ENCODE results near the gene RCAN1.
A peak's percentile ranks its signal among the peaks of the same experiment; 100 is the strongest.

The RCAN1 gene

DNA sequence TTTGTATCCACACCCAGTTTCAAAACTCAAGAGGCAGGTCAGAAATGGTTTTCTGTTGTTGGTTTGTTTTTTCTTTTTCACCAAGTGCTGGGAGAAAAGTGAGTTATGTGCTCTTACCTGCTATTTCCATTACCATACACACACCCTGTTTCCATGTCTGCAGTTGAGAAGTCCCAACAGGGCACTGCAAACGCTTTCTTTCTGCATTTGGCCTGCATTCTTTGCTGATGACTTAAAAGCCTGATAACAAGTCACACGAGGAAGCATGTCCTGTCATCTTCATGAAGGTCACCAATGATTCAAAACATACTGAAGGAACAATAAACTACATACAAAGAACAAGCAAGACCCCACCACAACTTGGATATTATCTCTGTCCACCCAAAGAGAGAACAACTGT, 78.1 kb downstream of the RCAN1 start:
- no peak for DNase-seq

DNA sequence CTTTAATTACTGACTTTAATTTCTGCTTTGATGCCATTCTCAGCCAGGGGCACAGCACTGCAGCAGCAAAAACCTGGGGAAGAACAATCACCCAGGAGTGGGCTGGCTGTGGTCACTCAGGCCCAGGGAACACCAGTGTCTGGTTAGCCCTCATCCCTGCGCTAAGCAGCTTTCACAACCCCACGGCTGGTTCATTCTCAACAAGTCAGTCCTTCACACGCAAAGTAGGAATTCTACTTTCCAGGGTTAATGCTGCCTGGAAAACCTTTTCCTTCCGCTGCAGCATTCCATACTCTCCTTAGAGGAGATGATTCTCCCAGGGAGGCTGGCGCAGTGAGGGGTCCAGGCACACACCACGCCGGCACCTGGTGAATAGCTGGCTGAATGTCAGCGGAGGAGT, 78.6 kb downstream of the RCAN1 start:
- no peak for DNase-seq

DNA sequence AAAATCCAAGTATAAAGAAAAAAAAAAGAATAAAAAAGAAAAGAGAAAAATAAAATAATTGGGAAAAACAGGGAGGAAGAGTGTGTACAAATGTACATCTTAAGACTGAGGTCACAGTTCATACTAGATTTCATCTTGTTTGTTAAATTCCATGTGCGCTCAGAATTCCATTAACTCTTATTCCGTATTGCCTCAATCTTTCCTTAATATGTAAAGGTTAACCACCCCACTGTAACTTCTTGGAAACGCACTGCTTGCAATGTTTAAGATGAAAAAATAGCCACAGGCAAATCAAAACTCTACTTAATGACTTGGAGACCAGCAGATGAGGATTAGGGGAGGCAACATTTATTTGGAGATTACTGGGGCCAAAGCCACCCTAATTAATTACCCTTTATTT, 79.0 kb downstream of the RCAN1 start:
- DNase-seq: no peak

DNA sequence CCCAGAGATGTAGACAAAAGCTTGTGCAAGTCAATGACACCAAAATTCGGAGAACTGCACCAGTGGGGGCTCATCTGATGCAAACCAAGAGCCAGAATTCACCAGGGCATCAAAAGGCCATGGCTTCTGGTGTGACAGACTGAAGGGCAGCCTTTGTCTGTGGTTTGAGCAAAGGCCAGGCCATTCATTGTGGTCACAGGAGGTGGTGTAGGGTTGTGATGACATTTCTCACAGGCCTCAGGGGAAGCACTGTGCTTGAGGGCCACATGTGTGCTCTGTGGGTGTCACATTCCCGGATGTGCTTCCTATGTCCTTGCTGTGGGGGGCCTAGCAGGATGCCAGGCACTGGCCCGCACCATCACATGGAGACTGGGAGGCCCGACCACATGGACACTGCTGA, 80.4 kb downstream of the RCAN1 start:
- DNase-seq: peak; percentile 46 to 69

DNA sequence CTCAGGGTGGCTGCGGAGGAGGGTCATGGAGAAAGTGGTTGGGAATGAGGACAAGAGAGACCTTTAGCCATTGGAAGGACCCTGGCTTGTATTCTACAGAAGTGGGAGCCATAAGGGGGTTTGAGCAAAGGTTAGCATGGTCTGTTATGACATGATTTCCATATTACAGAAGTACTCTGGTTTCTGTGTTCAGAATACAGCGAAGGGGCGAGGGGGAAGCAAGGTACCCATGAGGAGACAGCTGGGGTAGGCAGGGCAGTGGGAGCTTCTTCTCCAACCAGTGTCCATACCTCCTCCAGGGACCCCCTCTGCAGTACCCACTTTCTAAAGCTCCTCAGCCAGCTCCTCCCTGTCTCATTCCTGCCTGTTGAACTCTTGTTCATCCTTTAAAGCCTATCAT, 81.0 kb downstream of the RCAN1 start:
- DNase-seq: no peak

DNA sequence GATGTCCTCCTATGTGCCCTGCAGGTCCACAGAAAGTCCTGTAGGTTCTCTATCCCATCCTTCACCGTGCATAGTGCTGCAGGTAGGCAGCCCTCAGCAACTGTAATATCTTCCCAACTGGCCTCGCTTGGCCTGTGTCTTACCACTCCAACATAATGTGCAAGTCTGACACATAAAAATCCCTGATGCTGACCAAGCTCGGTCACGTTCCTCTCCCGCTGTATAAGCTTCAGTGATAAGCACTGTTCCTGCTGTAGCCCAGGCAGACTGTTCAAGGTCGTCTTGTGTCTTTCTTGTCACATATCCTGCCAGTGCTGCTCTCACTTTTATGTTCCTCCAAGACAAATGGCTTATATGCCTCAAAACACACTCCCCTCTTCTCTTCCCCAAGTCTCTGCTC, 83.5 kb downstream of the RCAN1 start:
- no peak for DNase-seq

DNA sequence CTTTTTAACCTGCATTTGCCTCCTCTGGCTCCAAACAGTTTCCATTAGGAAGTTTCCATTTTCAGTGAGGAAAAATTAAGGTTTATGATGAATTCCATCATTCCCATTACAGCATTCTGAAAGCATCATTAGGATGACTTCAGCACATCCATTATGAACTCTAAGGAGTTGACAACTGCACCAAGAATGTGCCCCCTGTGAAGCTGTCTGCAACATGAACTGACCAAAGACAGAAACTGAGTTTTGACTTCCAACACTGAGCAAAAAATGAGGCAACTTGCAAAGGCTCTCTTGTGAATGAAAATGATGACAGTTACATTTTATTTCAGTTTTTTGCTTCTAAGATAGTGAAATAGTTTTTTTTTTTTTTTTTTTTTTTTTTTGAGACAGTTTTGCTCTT, 84.7 kb downstream of the RCAN1 start:
- DNase-seq: no peak

DNA sequence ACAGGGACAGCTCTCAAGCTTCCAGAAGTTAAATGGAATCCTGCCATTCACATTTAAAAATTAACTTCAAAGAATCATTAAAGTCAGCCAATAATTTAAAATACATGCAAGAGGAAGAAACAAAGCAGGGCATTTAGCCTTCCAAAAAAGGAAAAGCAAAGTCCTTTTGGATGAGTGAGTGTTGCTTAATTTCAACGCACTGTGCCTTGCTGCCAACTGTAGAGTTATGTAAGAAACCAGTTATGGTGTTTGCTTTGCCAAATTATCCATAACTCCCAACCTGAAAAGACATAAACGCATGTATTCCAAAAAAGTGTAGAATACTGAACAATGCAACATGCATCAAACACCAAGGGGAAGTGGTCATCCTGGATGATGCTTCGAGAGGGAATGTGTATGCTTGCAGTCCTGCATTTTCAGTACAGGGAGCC, 86.8 kb downstream of the RCAN1 start:
- peak in 1 of 2 donors; percentile 5 for DNase-seq

DNA sequence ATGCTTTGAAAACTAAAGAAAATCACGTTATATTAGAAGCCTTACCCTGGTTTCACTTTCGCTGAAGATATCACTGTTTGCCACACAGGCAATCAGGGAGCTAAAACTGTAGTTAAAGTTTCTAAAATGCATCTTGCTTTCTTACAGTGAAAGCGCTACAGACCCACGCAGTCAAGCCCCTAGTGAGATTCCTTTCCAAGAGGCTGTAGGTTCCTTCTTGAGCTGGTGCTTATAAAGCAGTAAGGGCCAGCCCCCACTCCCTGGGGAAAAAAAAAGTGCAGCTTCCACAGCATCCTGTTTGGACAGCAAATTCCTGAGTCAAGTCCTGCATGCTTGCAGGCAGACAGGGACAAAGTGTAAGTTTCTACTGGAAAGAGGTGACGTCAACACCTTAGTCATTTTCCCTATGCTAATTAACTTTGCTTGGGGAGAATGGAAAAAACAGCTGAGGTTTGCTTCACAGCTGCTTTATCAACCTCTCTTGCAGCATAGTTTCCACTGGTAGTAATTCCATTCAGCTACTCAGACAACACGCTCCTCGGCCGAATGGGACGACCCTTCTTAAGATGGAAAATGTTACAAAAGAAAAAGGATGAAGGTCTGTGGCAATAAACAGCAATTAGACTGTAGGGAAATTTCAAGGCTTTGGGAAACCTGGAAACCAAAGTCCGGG, 88.2 kb downstream of the RCAN1 start:
- DNase-seq: peak; percentile 5 to 42

DNA sequence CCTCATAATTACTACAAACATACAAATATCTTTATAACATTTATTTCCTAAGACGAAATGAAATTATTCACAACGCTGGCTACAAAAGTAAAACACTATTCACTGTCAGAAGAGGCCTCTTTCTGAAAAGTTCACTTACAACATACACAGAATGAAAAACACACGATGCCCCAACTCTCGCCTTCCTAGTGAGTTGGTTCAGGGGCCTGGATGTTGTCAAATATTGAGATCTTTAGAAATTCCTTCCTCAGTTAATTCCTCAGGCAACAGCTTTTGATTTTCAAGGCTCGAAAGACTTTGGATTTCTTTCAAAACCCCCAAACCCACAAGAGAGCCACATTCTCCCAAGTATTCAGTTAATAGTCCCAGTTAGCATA, 88.7 kb downstream of the RCAN1 start:
- DNase-seq: no peak

DNA sequence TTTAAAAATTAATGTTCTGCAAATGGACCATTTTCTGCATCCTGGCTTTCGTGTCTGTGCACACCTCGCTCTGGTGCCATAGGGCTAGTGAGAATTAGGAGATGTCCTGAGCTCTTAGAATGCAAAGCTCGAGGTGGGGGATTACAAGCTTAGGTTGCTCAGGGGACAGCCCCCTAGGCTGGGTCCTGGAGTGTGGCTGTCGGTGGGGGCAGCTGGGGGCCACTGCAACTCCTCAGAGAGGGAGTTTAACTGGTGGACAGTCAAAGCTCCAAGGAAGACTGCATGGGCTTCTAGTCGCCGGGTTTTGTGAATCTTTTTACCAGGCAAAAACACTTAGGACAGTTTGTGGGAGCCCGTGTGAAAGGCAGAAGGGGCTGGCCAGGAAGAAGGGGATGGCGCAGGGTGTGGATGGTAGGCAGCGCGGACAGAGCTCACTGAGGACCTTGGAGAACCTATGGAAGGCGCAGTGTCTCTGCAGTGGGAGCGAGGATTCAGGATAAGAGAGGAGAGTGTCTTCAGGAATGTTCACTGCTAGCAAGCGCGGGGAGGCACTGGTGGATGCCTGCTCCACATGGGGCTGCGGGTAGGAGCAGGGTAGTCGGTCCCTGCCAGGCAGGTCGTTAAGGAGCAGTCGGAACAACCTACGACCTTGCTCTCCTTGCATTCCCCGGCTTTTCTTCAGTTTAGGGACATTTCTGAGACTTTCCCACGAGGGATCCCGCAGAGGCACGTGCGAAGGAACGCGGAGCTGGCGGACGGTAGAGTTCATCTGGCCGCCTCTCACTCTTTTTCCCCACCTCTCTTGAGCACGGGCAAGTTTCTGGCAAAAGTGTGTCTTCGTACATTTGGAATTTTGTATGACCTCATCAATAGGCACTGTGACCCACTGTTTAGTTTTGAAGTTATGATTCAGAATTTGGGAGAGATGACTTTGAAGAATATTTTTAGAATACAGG, 90.0 kb downstream of the RCAN1 start:
- DNase-seq: no peak

DNA sequence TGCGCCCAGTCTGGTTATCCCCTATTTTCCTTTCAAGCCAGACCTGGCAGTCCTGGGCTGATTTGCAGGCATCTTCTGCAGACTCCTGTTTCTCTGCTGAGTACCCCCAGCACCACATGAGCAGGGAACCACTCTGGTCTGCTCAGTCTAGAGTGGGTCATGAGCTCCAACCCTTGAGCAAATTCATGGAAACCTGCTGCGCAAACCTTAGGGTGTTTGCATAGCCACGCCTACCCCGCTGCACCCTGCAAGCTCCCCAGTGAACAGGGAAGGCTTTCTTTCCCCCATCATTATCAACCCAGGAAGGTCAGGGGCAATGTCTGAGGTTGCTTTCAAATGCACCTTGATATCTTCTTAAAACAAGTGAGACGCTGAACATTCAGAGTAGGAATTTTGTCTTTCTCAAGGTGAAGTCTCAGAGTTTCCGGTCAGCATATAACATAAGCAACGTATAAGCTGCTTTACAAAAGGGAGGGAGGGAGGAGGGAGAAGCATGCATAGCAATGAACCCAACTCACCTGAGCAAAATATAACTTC, 91.8 kb downstream of the RCAN1 start:
- no peak for DNase-seq

DNA sequence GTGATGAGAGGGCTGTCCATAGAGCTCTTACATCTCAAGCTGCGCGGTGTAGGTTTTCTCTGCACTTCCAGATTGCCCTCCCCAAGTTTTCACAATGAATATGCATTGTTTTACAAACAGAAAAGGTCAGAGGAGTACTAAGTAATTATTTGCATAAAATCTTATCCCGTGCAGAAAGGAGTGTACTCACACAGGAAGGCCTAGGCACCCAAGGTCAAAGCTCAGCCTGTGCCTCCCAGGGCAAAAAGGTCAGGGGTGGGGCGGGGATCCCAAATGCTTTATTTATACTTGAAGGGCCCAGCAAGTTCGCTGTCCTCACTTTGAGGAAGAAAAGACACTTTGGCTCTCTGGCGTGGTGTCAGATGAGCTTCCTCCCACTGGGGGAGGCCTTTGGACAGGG, 92.6 kb downstream of the RCAN1 start:
- DNase-seq: no peak

DNA sequence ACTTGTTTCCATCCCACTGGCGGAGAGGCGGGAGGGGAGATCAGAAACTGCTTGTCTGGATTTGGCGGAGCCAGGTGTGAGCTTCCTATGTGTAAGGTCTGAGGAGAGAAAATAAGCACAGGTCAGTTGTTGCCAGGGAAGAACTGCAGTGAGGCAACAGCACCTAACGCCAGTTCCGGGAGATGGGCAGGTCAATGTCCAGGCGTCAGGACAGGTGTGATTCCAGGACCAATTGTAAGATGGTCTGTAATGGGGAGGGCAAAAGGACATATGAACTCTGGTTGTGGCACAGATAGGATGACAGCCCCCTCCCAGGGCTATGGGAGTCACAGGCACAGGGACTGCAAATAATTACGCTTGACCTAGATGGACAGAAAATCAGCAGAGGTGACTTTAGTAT, 93.4 kb downstream of the RCAN1 start:
- no peak for DNase-seq

DNA sequence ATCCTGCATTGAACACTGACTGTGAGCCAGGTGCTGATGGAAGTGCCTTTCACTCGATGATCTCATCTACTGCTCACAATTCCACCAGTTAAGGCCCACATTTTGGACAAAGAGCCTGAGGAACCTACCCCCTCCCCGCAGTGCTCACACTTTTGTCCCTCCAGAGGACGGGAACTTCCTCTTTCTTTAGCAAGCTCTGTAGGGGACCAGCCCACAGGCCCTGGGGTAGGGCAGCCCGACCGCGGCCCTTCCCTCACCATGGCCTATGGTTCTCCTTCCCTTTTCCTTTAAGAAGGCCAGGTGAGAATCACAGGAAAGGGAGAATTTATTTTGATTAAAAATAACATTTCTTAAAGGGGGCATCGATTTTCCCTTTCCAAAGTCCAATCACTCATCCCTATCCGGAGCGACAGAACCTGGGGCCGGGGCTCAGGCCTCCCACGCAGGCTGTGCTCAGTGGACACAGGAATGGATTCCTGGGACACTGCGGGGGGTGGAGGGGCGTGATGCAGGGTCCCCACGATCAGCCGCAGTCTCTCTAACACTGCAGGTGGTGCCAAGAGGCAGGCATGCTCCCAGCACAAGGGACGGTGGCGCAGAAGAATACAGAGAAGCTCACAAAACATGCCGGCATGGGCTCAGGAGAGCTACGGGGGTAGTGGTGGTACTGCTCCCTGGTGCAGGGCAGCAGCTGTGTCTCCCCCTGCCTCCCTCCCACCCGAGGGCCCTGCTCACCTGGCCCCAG, 94.0 kb downstream of the RCAN1 start:
- DNase-seq: peak in 1 of 2 donors; percentile 4

DNA sequence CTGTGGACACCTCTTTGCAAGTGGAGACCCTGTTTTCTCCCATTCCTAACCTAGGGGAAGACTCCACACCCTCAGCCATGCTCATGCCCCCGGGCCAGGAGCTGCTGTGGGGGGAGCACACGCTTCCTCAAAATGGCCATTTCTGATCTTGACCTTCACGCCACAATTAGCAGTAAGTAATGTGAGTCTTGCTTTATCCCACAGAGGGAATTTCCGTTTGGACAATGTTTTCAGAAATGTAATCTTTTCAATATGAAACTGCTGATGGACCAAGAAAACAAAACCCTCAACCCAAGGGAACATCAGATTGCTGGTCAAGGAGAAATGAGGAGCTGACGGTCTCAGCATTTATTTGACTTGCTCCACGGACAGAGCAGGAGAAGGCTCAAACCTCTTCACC, 94.6 kb downstream of the RCAN1 start:
- DNase-seq: no peak

DNA sequence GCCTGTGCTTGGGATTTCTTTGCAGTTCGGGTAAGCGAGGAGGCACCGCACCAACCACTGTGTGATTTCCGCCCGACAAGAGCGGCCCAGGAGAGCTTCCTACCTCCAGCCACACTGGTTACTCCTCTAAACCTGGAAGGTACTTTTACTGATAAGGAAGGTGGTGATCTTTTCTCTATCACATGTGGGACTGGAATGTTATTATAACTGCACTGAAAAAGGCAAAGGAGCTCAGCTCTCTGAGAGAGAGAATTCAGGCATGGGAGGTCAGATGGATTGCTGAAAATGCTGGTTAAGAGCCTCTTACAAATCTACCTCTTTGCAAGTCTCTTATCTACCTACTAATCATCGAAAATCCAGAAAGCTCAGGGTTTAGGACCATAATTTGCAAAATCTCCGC, 95.2 kb downstream of the RCAN1 start:
- no peak for DNase-seq

DNA sequence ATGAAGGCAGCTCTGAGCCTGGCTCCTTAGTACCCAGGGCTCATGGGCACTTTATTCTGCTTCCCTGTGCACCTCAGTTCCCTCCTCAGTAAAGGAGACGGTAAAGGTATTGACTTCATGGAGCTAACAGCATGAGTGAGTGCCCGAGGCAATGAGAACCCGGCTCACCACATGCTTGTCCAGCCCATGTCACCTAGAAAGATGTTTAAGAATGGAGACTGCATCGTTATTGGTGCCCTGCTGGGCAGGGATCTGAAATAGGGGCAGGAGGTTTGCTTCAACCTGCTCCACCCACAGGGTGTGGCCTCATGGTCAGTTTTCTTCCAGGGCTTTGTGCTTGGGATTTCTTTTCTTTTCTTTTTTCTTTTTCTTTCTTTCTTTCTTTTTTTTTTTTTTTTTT, 95.9 kb downstream of the RCAN1 start:
- DNase-seq: no peak

DNA sequence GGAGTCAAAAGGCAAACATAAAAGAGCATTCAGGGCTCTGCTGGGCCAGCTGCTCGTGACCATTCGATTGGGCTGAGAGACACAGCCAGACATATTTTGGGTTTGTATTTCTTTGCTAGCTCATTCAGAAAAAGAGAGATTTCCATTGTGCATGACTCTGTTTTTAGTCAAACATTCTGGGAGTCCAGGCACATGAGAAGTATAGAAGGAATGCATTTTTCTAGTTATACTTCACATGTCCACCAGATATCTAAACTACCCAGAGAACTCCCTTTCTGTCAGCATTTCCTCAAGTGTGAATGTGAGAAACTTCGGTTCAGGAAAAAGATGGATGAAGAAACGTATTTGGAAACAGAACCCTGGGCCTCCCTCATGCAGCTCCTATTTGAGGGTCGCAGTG, 96.6 kb downstream of the RCAN1 start:
- no peak for DNase-seq

DNA sequence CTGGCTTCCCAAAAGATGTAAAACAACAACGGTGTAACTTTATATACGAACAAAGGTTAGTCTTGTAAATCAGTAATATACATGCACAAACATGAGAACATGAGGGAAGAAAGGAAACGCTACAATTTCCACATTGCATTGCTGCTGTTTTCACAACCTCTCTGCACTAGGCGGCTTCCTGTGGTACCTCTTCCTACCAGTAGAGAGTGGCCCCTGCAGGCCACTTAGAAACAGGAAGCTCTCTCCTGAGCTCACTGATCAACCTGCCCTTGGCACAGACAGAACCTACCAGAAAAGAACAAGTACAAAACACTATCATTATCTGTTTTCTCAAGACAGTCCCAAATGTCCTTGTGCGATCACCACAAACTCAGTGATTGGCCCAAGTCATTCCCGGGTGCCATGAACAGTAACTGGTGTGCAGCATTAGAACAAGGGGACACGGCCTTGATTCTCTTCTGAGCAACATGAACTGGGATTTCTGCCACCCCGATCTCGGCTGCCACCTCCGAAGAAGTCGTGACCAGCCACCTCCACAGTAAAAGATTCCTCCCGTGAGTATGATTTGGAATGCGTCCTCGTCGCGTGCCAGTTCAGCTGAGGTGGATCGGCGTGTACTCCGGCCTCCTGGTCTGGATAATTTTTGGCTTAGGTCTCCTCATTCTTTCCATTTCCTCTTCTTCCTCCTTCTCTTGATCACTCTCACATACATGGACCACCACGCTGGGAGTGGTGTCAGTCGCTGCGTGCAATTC, 97.2 kb downstream of the RCAN1 start:
- no peak for DNase-seq

DNA sequence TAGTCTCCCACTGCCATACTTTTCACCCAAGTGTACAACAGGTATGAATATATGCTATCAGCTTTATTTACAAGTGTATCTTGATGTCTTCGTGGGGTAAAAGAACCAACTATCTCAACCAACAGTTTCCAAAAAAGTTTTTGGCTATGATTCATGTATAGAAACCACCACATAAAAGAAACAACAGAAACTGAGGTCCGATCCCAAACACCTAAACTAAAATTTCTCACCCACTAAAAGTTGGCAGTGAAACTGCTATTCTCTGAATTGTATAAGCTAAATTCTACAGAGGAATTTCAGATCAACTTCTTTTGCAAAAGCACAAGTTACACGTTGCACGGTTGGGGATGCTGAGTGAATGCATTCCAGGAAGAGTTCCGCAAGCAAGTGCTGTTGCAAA, 97.9 kb downstream of the RCAN1 start:
- no peak for DNase-seq

DNA sequence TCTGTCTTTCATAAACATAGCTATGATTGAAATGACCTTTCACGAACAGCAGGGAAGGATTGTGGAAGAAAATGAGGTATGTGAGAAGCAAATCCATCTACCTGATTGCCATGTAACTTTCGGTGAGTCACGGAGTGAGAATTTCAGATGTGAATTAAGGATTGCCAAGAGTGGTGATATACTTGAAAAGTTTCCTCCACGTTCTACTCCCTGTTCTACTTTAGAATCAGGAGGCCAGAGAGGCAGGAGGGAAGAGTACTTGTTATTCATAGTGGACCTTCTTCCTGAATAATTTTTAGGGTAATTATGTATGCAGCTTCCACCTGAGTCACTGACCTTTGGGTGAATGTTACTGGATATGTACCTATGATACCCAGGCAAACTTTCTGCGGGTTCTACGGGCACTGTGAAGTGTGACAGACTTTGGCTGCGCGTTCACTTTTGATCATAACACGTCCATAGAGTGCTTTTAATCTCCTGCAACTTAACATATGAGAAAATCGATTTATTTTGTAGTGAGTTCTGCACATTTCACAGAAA, 100.3 kb downstream of the RCAN1 start:
- DNase-seq: no peak
